SIG-M5 treated with dmso at 0.1 percent for 504 hours (cell line): ENCODE data around the gene NUDT9.
A peak's percentile ranks its signal among the peaks of the same experiment; 100 is the strongest.
"Not testable (repeated sequence)": the region's sequence is repeated elsewhere in the genome, so short reads cannot be mapped to it uniquely, and the experiment has no call there.

Source experiments
- DNase-seq: peaks from one replicate; lab custom pipeline; 2025; ENCODE audit not compliant: unreplicated experiment; lab: John Stamatoyannopoulos, UW

Gene NUDT9

GRCh38 chr4:87422104-87423052 lies at the start of gene NUDT9:
TSS of gene NUDT9 (plus strand) at chr4:87422573. CDS start at chr4:87422906, 333 bp downstream.
- peak; percentile 88 for DNase-seq

GRCh38 chr4:87375719-87376291 lies 46.6 kb upstream of the NUDT9 start:
- DNase-seq, result peak; percentile 35

- DNase-seq, result no peak
These were observed 44.6 kb upstream of the NUDT9 start for GRCh38 chr4:87377816-87378215.

GRCh38 chr4:87382116-87382515 lies 40.3 kb upstream of the NUDT9 start:
- no peak for DNase-seq

GRCh38 chr4:87382931-87383330 lies 39.4 kb upstream of the NUDT9 start:
- no peak for DNase-seq

GRCh38 chr4:87384466-87385132 lies 37.8 kb upstream of the NUDT9 start:
- not testable (repeated sequence) for DNase-seq

GRCh38 chr4:87387237-87387636 lies 35.1 kb upstream of the NUDT9 start:
- no peak for DNase-seq

GRCh38 chr4:87388901-87389300 lies 33.5 kb upstream of the NUDT9 start:
- peak; percentile 29 for DNase-seq

GRCh38 chr4:87390055-87390454 lies 32.3 kb upstream of the NUDT9 start:
- DNase-seq, result not testable (repeated sequence)

- DNase-seq, result no peak
These were observed 31.9 kb upstream of the NUDT9 start for GRCh38 chr4:87390551-87390890.

GRCh38 chr4:87390891-87391575 lies 31.3 kb upstream of the NUDT9 start, which contains the start of gene HSD17B11:
TSS of gene HSD17B11 (minus strand) at chr4:87391188. CDS start at chr4:87391070, 118 bp downstream.
- peak; percentile 97 for DNase-seq

GRCh38 chr4:87391576-87392054 lies 30.8 kb upstream of the NUDT9 start:
- DNase-seq, result no peak

GRCh38 chr4:87392183-87392582 lies 30.2 kb upstream of the NUDT9 start:
- DNase-seq, result no peak

GRCh38 chr4:87395073-87395472 lies 27.3 kb upstream of the NUDT9 start:
- not testable (repeated sequence) for DNase-seq

- not testable (repeated sequence) for DNase-seq
These were observed 26.5 kb upstream of the NUDT9 start for GRCh38 chr4:87395851-87396250.

GRCh38 chr4:87399148-87399547 lies 23.2 kb upstream of the NUDT9 start:
- no peak for DNase-seq

- no peak for DNase-seq
These were observed 22.4 kb upstream of the NUDT9 start for GRCh38 chr4:87399954-87400353.

GRCh38 chr4:87403732-87404131 lies 18.6 kb upstream of the NUDT9 start:
- not testable (repeated sequence) for DNase-seq

GRCh38 chr4:87405211-87405820 lies 17.1 kb upstream of the NUDT9 start:
- DNase-seq, result no peak

GRCh38 chr4:87406462-87406861 lies 15.9 kb upstream of the NUDT9 start:
- peak; percentile 68 for DNase-seq
